ENCODE results near the gene ZCCHC14. TPM values are rescaled to one million over a fixed set of nuclear protein-coding genes. Genes with fewer than 3 reads are reported as not detected.
A peak's percentile ranks its signal among the peaks of the same experiment; 100 is the strongest.

ZCCHC14 gene
- total RNA-seq, 2 donors from 2014 or later = 33.0 to 45.6 TPM

GRCh38 chr16:87417528-87417910, 75.3 kb downstream of the ZCCHC14 start:
- no peaks in the 10 kb centered on the region for H3K27me3 ChIP-seq (replicated peaks; ENCODE audit: insufficient read depth)
- no peak for TF ChIP-seq CTCF (IDR thresholded peaks at IDR 0.05)
- ATAC-seq (ENCODE audit: insufficient number of reproducible peaks, low FRiP score, low read depth) (no peak), DNase-seq (ENCODE audit: low spot score) (no peak)
- H3K36me3 ChIP-seq = peaks cover 63% of the 10 kb centered on the region
- no peaks in the 10 kb centered on the region for H3K9me3 ChIP-seq
- no peak overlapping the region for H3K27ac ChIP-seq
- no peak overlapping the region for H3K4me3 ChIP-seq
- H3K4me1 ChIP-seq (ENCODE audit: control insufficient read depth in 1 of 2, low read depth in 2 of 2) = no peaks in the 10 kb centered on the region

GRCh38 chr16:87416826-87417527, 75.8 kb downstream of the ZCCHC14 start:
- peak; percentile 68 for TF ChIP-seq CTCF (IDR thresholded peaks at IDR 0.05)
- Histone ChIP-seq H3K4me3 (no peak overlapping the region), H3K27me3 (replicated peaks; ENCODE audit: insufficient read depth) (no peaks in the 10 kb centered on the region), H3K36me3 (peaks cover 65% of the 10 kb centered on the region), H3K9me3 (no peaks in the 10 kb centered on the region), H3K4me1 (ENCODE audit: control insufficient read depth in 1 of 2, low read depth in 2 of 2) (no peaks in the 10 kb centered on the region), H3K27ac (no peak overlapping the region)
- DNase-seq (ENCODE audit: low spot score) (no peak), ATAC-seq (ENCODE audit: insufficient number of reproducible peaks, low FRiP score, low read depth) (no peak)

GRCh38 chr16:87415441-87415840, 77.4 kb downstream of the ZCCHC14 start:
- no peak overlapping the region for H3K27ac ChIP-seq
- H3K27me3 ChIP-seq (replicated peaks; ENCODE audit: insufficient read depth) = no peaks in the 10 kb centered on the region
- H3K36me3 ChIP-seq = peaks cover 74% of the 10 kb centered on the region
- H3K4me1 ChIP-seq (ENCODE audit: control insufficient read depth in 1 of 2, low read depth in 2 of 2) = no peaks in the 10 kb centered on the region
- H3K4me3 ChIP-seq = no peak overlapping the region
- ATAC-seq (ENCODE audit: insufficient number of reproducible peaks, low FRiP score, low read depth) (no peak), DNase-seq (ENCODE audit: low spot score) (no peak)
- no peak for TF ChIP-seq CTCF (IDR thresholded peaks at IDR 0.05)
- no peaks in the 10 kb centered on the region for H3K9me3 ChIP-seq

GRCh38 chr16:87414251-87414680, 78.6 kb downstream of the ZCCHC14 start:
- H3K4me1 ChIP-seq (ENCODE audit: control insufficient read depth in 1 of 2, low read depth in 2 of 2) = no peaks in the 10 kb centered on the region
- peaks cover 78% of the 10 kb centered on the region for H3K36me3 ChIP-seq
- TF ChIP-seq CTCF (IDR thresholded peaks at IDR 0.05) = no peak
- ATAC-seq (ENCODE audit: insufficient number of reproducible peaks, low FRiP score, low read depth) (no peak), DNase-seq (ENCODE audit: low spot score) (no peak)
- no peak overlapping the region for H3K4me3 ChIP-seq
- no peaks in the 10 kb centered on the region for H3K9me3 ChIP-seq
- H3K27ac ChIP-seq = no peak overlapping the region
- H3K27me3 ChIP-seq (replicated peaks; ENCODE audit: insufficient read depth) = no peaks in the 10 kb centered on the region

GRCh38 chr16:87412996-87413421, 79.8 kb downstream of the ZCCHC14 start:
- H3K4me3 ChIP-seq = no peak overlapping the region
- H3K4me1 ChIP-seq (ENCODE audit: control insufficient read depth in 1 of 2, low read depth in 2 of 2) = no peaks in the 10 kb centered on the region
- ATAC-seq (ENCODE audit: insufficient number of reproducible peaks, low FRiP score, low read depth) = no peak
- DNase-seq (ENCODE audit: low spot score) = no peak
- no peak overlapping the region for H3K27ac ChIP-seq
- peaks cover 78% of the 10 kb centered on the region for H3K36me3 ChIP-seq
- no peaks in the 10 kb centered on the region for H3K27me3 ChIP-seq (replicated peaks; ENCODE audit: insufficient read depth)
- H3K9me3 ChIP-seq = no peaks in the 10 kb centered on the region
- no peak for TF ChIP-seq CTCF (IDR thresholded peaks at IDR 0.05)
